HG03135 (cell line): ENCODE results near the gene GLIPR2.
"Not testable (repeated sequence)": the region's sequence is repeated elsewhere in the genome, so short reads cannot be mapped to it uniquely, and the experiment has no call there.

Experiments used
- ATAC-seq: cut with Tn5 transposase; IDR thresholded peaks from one replicate; pipeline ENCODE4 v1.9.1; 2021; ENCODE audit warnings: mild to moderate bottlenecking, moderate library complexity; ENCODE audit not compliant: unreplicated experiment

Gene GLIPR2

GRCh38 chr9:36121971-36122370 lies 14.6 kb upstream of the GLIPR2 start:
- no peak for ATAC-seq

- no peak for ATAC-seq
Observed at GRCh38 chr9:36123515-36123914, 13.0 kb upstream of the GLIPR2 start.

GRCh38 chr9:36125062-36125855 lies 11.3 kb upstream of the GLIPR2 start:
- no peak for ATAC-seq

- ATAC-seq = no peak
Observed at GRCh38 chr9:36126016-36126730, 10.4 kb upstream of the GLIPR2 start.

GRCh38 chr9:36127652-36128244 lies 8.8 kb upstream of the GLIPR2 start:
- ATAC-seq = no peak

- no peak for ATAC-seq
Observed at GRCh38 chr9:36128349-36128748, 8.2 kb upstream of the GLIPR2 start.

GRCh38 chr9:36129139-36129538 lies 7.4 kb upstream of the GLIPR2 start:
- no peak for ATAC-seq

- not testable (repeated sequence) for ATAC-seq
Observed at GRCh38 chr9:36131666-36132065, 4.9 kb upstream of the GLIPR2 start.

GRCh38 chr9:36132086-36132485 lies 4.4 kb upstream of the GLIPR2 start:
- ATAC-seq = no peak

- no peak for ATAC-seq
Observed at GRCh38 chr9:36134761-36135505, 1.6 kb upstream of the GLIPR2 start.

- ATAC-seq = no peak
Observed at GRCh38 chr9:36135741-36136271, 727 bp upstream of the GLIPR2 start.

- ATAC-seq = no peak
Observed at GRCh38 chr9:36136894-36137391, 410 bp downstream of the GLIPR2 start.

- ATAC-seq = no peak
Observed at GRCh38 chr9:36137392-36138004, 965 bp downstream of the GLIPR2 start.

GRCh38 chr9:36138496-36138895 lies 2.0 kb downstream of the GLIPR2 start:
- ATAC-seq = no peak

GRCh38 chr9:36138901-36139300 lies 2.4 kb downstream of the GLIPR2 start:
- ATAC-seq = no peak

- ATAC-seq = no peak
Observed at GRCh38 chr9:36140086-36141084, 3.9 kb downstream of the GLIPR2 start.

- ATAC-seq = no peak
Observed at GRCh38 chr9:36141288-36141687, 4.8 kb downstream of the GLIPR2 start.

GRCh38 chr9:36141761-36142160 lies 5.2 kb downstream of the GLIPR2 start:
- no peak for ATAC-seq
